Kidney capillary endothelial cell (primary cell): ENCODE measurements around the gene SLC24A3.

Source experiments
- DNase-seq: peaks from one replicate; pipeline ENCODE4 v3.0.0-alpha.2; 2018; ENCODE audit warnings: low spot score

Gene SLC24A3

GRCh38 chr20:19271879-19272651 is 59.6 kb downstream of the SLC24A3 start:
- no peak for DNase-seq

GRCh38 chr20:19272976-19273654 is 60.7 kb downstream of the SLC24A3 start:
- no peak for DNase-seq

- no peak for DNase-seq
These were observed 61.6 kb downstream of the SLC24A3 start for GRCh38 chr20:19274001-19274400.

GRCh38 chr20:19274412-19275015 is 62.1 kb downstream of the SLC24A3 start:
- DNase-seq, result no peak

GRCh38 chr20:19275038-19275629 is 62.7 kb downstream of the SLC24A3 start:
- no peak for DNase-seq

GRCh38 chr20:19275630-19276071 is 63.2 kb downstream of the SLC24A3 start:
- DNase-seq, result no peak

- no peak for DNase-seq
These were observed 64.9 kb downstream of the SLC24A3 start for GRCh38 chr20:19277381-19277780.

GRCh38 chr20:19283490-19284025 is 71.1 kb downstream of the SLC24A3 start:
- DNase-seq, result no peak

GRCh38 chr20:19284400-19285178 is 72.1 kb downstream of the SLC24A3 start:
- no peak for DNase-seq

- DNase-seq, result no peak
These were observed 73.0 kb downstream of the SLC24A3 start for GRCh38 chr20:19285436-19285835.

GRCh38 chr20:19288061-19288460 is 75.6 kb downstream of the SLC24A3 start:
- no peak for DNase-seq

- no peak for DNase-seq
These were observed 76.2 kb downstream of the SLC24A3 start for GRCh38 chr20:19288636-19289035.

- no peak for DNase-seq
These were observed 77.0 kb downstream of the SLC24A3 start for GRCh38 chr20:19289451-19289850.

GRCh38 chr20:19291024-19291817 is 78.8 kb downstream of the SLC24A3 start:
- no peak for DNase-seq

GRCh38 chr20:19291818-19292132 is 79.3 kb downstream of the SLC24A3 start:
- DNase-seq, result no peak

- DNase-seq, result no peak
These were observed 79.8 kb downstream of the SLC24A3 start for GRCh38 chr20:19292254-19292653.

GRCh38 chr20:19295076-19295475 is 82.6 kb downstream of the SLC24A3 start:
- no peak for DNase-seq

- no peak for DNase-seq
These were observed 86.2 kb downstream of the SLC24A3 start for GRCh38 chr20:19298652-19299051.

GRCh38 chr20:19300395-19300794 is 88.0 kb downstream of the SLC24A3 start:
- DNase-seq, result no peak

- no peak for DNase-seq
These were observed 88.7 kb downstream of the SLC24A3 start for GRCh38 chr20:19301142-19301541.

GRCh38 chr20:19301843-19302242 is 89.4 kb downstream of the SLC24A3 start:
- no peak for DNase-seq
